Mesenchymal stem cell (in vitro differentiated cells and primary cell): Measurements from ENCODE around the gene MTRFR.

Experiments used
- DNase-seq: peaks from one replicate; pipeline ENCODE4 v3.0.0-alpha.2; 2013
- H2AFZ ChIP-seq: one replicate; pipeline ENCODE4 v1.6.1; 2013; ENCODE audit warnings: low read depth, mild to moderate bottlenecking, control low read depth, inconsistent platforms, low read length, moderate library complexity
- H2AK5ac ChIP-seq: 2 replicates; pipeline ENCODE4 v1.6.1; 2013; ENCODE audit warnings: low read length, moderate library complexity, mild to moderate bottlenecking, inconsistent platforms; ENCODE audit not compliant: severe bottlenecking
- H2BK120ac ChIP-seq: one replicate; pipeline ENCODE4 v1.6.1; 2013; ENCODE audit warnings: low read depth, mild to moderate bottlenecking, inconsistent platforms, low read length, moderate library complexity
- H2BK12ac ChIP-seq, 2 experiments: one replicate each; pipeline ENCODE4 v1.6.1; 2013; ENCODE audit warnings: inconsistent platforms in 2 of 2, low read length in 2 of 2, mild to moderate bottlenecking in 2 of 2, moderate library complexity in 2 of 2, control low read depth in 1 of 2
- H2BK15ac ChIP-seq: one replicate; pipeline ENCODE4 v1.6.1; 2013; ENCODE audit warnings: mild to moderate bottlenecking, low read depth, inconsistent platforms; ENCODE audit not compliant: poor library complexity, severe bottlenecking
- H2BK5ac ChIP-seq: 2 replicates; pipeline ENCODE4 v1.6.1; 2013; ENCODE audit warnings: low read depth, mild to moderate bottlenecking, low read length, control low read depth, inconsistent platforms; ENCODE audit not compliant: poor library complexity, severe bottlenecking
- H3K14ac ChIP-seq, 2 experiments: one replicate each; pipeline ENCODE4 v1.6.1; 2013; ENCODE audit warnings: inconsistent platforms in 2 of 2, low read length in 2 of 2, control low read depth in 1 of 2, mild to moderate bottlenecking in 1 of 2, moderate library complexity in 1 of 2
- H3K18ac ChIP-seq, 2 experiments: one replicate each; pipeline ENCODE4 v1.6.1; 2013; ENCODE audit warnings: inconsistent platforms in 2 of 2, low read length in 2 of 2, control low read depth in 1 of 2, low read depth in 1 of 2, mild to moderate bottlenecking in 1 of 2
- H3K23ac ChIP-seq, 2 experiments: one replicate each; pipeline ENCODE4 v1.6.1; 2013; ENCODE audit warnings: inconsistent platforms in 2 of 2, low read length in 2 of 2, mild to moderate bottlenecking in 2 of 2, moderate library complexity in 2 of 2, control low read depth in 1 of 2
- H3K27ac ChIP-seq: 2 replicates; pipeline ENCODE4 v1.5.1; 2013; ENCODE audit warnings: mild to moderate bottlenecking, moderate library complexity, low read length, control low read depth, inconsistent platforms; ENCODE audit not compliant: poor library complexity, severe bottlenecking
- H3K27me3 ChIP-seq, 2 experiments: 2 replicates each; pipeline versions ENCODE4 v1.6.1 to v1.7.0; 2013; ENCODE audit warnings: low read length in 2 of 2, mild to moderate bottlenecking in 2 of 2, moderate library complexity in 2 of 2, control low read depth in 1 of 2, inconsistent platforms in 1 of 2; ENCODE audit not compliant: control insufficient read depth in 1 of 2, insufficient read depth in 1 of 2
- H3K36me3 ChIP-seq, 2 experiments: 2 replicates each; pipeline versions ENCODE4 v1.6.1 to v1.7.0; 2013; ENCODE audit warnings: low read length in 2 of 2, control low read depth in 1 of 2, inconsistent platforms in 1 of 2, low read depth in 1 of 2, mild to moderate bottlenecking in 1 of 2; ENCODE audit not compliant: insufficient read depth in 2 of 2, control insufficient read depth in 1 of 2
- H3K4ac ChIP-seq, 2 experiments: one replicate each; pipeline ENCODE4 v1.6.1; 2013; ENCODE audit warnings: inconsistent platforms in 2 of 2, low read length in 2 of 2, mild to moderate bottlenecking in 2 of 2, moderate library complexity in 2 of 2, control low read depth in 1 of 2, low read depth in 1 of 2
- H3K4me1 ChIP-seq: 2 replicates; pipeline ENCODE4 v1.6.1; 2013; ENCODE audit warnings: low read depth, low read length, control low read depth; ENCODE audit not compliant: control insufficient read depth, insufficient read depth
- H3K4me2 ChIP-seq: 2 replicates; pipeline ENCODE4 v1.6.1; 2013; ENCODE audit warnings: low read length, mild to moderate bottlenecking, inconsistent platforms; ENCODE audit not compliant: poor library complexity, severe bottlenecking
- H3K4me3 ChIP-seq, 2 experiments: 2 replicates each; pipeline versions ENCODE4 v1.5.1 to v1.7.0; 2013; ENCODE audit warnings: low read length in 2 of 2, mild to moderate bottlenecking in 2 of 2, control low read depth in 1 of 2, low read depth in 1 of 2; ENCODE audit not compliant: insufficient read depth in 1 of 2
- H3K79me1 ChIP-seq: replicated peaks from 2 replicates; pipeline ENCODE4 v1.6.1; 2013; ENCODE audit warnings: mild to moderate bottlenecking, control low read depth, low read length, inconsistent platforms; ENCODE audit not compliant: poor library complexity, severe bottlenecking
- H3K9ac ChIP-seq: 2 replicates; pipeline ENCODE4 v1.7.0; 2013; ENCODE audit warnings: mild to moderate bottlenecking, low read length, moderate library complexity
- H3K9me3 ChIP-seq: 2 replicates; pipeline ENCODE4 v1.7.0; 2013; ENCODE audit warnings: mild to moderate bottlenecking, low read length; ENCODE audit not compliant: control insufficient read depth
- H4K8ac ChIP-seq: one replicate; pipeline ENCODE4 v1.6.1; 2013; ENCODE audit warnings: inconsistent platforms, mild to moderate bottlenecking, low read length, moderate library complexity
- H4K91ac ChIP-seq: one replicate; pipeline ENCODE4 v1.6.1; 2013; ENCODE audit warnings: mild to moderate bottlenecking, low read length, inconsistent platforms
- WGBS: methylation state at CpG from one replicate; pipeline ENCODE4 v1.1.7; 2013; ENCODE audit warnings: mixed read lengths; 5-methylcytosine and 5-hydroxymethylcytosine counted together

MTRFR gene

DNA sequence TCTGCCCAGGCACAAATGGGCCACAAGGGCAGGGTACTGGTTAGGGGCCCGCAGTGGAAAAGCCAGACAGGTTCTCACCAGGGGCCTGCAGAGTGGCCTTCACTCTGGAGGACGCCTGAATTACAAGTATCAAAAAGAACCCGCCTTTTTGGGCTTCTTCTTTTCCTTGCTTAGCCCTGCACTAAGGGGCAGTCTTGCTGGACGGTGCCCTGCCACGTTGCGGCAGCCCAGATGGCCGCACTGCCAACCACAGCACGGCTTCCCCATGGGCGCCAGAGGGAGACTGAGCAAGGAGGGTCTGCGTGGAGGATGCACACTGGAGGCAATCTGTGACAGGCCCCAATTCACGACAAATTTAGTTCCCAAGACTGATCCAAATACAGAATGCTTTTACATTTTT, 56.7 kb downstream of the MTRFR start:
- no peak overlapping the region for H3K4ac ChIP-seq
- H3K79me1 ChIP-seq = peaks cover 31% of the 10 kb centered on the region
- H3K36me3 ChIP-seq = peaks cover 32 to 59% of the 10 kb centered on the region in 2 experiments
- 96% methylated on average over 10 of the region's 11 CpGs for WGBS
- H2BK12ac ChIP-seq = no peak overlapping the region
- H3K9ac ChIP-seq = no peak overlapping the region
- H3K4me3 ChIP-seq = no peak overlapping the region
- no peak overlapping the region for H3K14ac ChIP-seq
- H2AFZ ChIP-seq = no peak overlapping the region
- H4K91ac ChIP-seq = no peak overlapping the region
- no peaks in the 10 kb centered on the region for H3K27me3 ChIP-seq
- no peak overlapping the region for H3K23ac ChIP-seq
- no peak overlapping the region for H2BK15ac ChIP-seq
- no peak overlapping the region for H2AK5ac ChIP-seq
- H3K4me1 ChIP-seq = peaks cover 2% of the 10 kb centered on the region
- H4K8ac ChIP-seq = no peak overlapping the region
- no peak overlapping the region for H3K18ac ChIP-seq
- no peak overlapping the region for H3K4me2 ChIP-seq
- no peak overlapping the region for H2BK120ac ChIP-seq
- DNase-seq = no peak
- H3K27ac ChIP-seq = no peak overlapping the region
- H2BK5ac ChIP-seq = no peak overlapping the region
- H3K9me3 ChIP-seq = no peaks in the 10 kb centered on the region

DNA sequence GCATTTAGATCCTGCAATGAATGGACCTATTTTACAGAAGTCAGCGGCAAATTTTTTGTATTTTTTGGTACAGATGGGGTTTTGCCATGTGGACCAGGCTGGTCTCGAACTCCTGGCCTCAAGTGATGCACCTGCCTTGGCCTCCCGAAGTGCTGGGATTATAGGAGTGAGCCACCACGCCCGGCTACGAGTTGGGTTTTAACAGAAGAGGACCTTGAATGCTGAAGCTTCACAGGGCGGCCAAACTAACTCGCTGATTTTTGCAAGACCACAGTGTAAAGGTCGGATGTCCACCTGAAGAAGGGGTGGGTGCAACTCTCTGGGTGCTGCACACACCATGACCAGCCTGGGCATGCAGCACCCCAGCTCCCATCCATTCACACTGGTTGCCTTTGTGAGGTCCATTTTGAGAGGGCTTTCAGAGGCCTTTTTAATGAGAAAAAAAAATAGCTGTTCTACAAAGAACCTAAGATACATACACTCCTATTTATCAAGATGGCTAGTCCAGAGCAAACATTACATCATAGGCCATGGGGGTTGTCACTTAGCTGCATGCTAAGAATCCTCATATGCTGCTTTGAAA, 60.0 kb downstream of the MTRFR start:
- Histone ChIP-seq H3K4me3 (no peak overlapping the region), H3K79me1 (peaks cover 34% of the 10 kb centered on the region), H3K18ac (no peak overlapping the region), H3K4me2 (no peak overlapping the region), H2BK12ac (no peak overlapping the region), H2BK15ac (no peak overlapping the region), H3K27ac (no peak overlapping the region), H3K9me3 (no peaks in the 10 kb centered on the region), H3K9ac (no peak overlapping the region), H3K4me1 (peaks cover 2% of the 10 kb centered on the region), H2BK5ac (no peak overlapping the region), H2AK5ac (no peak overlapping the region), H3K27me3 (no peaks in the 10 kb centered on the region), H2AFZ (no peak overlapping the region), H3K14ac (no peak overlapping the region), H3K23ac (no peak overlapping the region), H3K4ac (no peak overlapping the region), H2BK120ac (no peak overlapping the region), H4K91ac (no peak overlapping the region), H4K8ac (no peak overlapping the region), H3K36me3 (peaks cover 45 to 88% of the 10 kb centered on the region in 2 experiments)
- WGBS = 95% methylated on average over 9 of the region's 9 CpGs
- no peak for DNase-seq

DNA sequence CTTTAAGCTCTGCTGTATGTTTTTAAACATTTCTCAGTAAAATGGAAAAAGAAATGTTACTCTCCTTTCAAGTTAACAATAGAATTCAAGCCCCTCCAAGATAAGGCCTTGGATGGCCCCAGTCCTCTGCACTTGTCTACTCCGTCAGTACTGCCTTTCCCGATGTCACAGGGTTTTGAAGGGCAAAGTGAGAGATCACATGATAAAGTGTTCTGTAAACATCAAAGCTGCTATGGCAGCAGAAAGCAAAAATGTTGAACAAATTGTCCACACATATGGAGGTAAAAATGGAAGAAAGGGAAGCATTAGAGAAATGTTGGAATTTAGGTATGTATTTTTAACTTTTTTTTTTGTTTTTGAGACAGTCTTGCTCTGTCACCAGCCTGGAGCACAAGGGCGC, 71.9 kb downstream of the MTRFR start:
- WGBS = 91% methylated on average over 3 of the region's 3 CpGs

DNA sequence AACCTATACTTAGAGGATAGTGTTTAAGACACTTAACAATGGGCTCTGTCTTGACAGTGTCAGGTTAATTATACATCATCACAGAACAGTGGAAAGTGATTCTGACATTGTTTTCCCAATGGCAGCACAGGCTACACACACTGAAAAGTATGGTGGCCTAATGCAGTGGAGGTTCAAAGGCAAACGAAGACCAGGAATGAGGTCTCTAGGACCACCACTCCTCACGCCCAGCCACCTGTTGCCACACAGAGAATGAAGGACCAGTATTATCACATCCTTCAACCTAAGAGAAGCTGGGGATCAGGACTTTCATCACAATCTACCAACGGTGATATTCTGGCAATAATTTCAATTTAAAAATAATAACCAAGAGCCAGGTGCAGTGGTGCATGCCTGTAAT, 73.0 kb downstream of the MTRFR start:
- H3K36me3 ChIP-seq = peaks cover 51 to 95% of the 10 kb centered on the region in 2 experiments
- H3K9ac ChIP-seq = no peak overlapping the region
- no peak overlapping the region for H3K4me3 ChIP-seq
- H3K14ac ChIP-seq = no peak overlapping the region
- no peak overlapping the region for H2AFZ ChIP-seq
- no peak overlapping the region for H4K91ac ChIP-seq
- H4K8ac ChIP-seq = no peak overlapping the region
- H3K4me1 ChIP-seq = no peaks in the 10 kb centered on the region
- no peak overlapping the region for H2BK120ac ChIP-seq
- H3K27ac ChIP-seq = no peak overlapping the region
- H3K23ac ChIP-seq = no peak overlapping the region
- no peak for DNase-seq
- H3K4me2 ChIP-seq = no peak overlapping the region
- H3K9me3 ChIP-seq = no peaks in the 10 kb centered on the region
- no peak overlapping the region for H2BK5ac ChIP-seq
- no peak overlapping the region for H3K4ac ChIP-seq
- no peak overlapping the region for H3K18ac ChIP-seq
- no peak overlapping the region for H2BK12ac ChIP-seq
- no peak overlapping the region for H2AK5ac ChIP-seq
- no peak overlapping the region for H2BK15ac ChIP-seq
- no peaks in the 10 kb centered on the region for H3K27me3 ChIP-seq
- peaks cover 15% of the 10 kb centered on the region for H3K79me1 ChIP-seq
- 98% methylated on average over 2 of the region's 3 CpGs for WGBS

More for the DNA sequence above, 71.9 kb downstream of the MTRFR start:
- H2BK12ac ChIP-seq = no peak overlapping the region
- no peak overlapping the region for H4K8ac ChIP-seq
- no peak overlapping the region for H3K4ac ChIP-seq
- H2AK5ac ChIP-seq = no peak overlapping the region
- H3K79me1 ChIP-seq = peaks cover 13% of the 10 kb centered on the region
- peaks cover 54 to 93% of the 10 kb centered on the region in 2 experiments for H3K36me3 ChIP-seq
- no peaks in the 10 kb centered on the region for H3K9me3 ChIP-seq
- H2BK5ac ChIP-seq = no peak overlapping the region
- H3K27ac ChIP-seq = no peak overlapping the region
- H4K91ac ChIP-seq = no peak overlapping the region
- no peak overlapping the region for H3K14ac ChIP-seq
- no peak overlapping the region for H3K4me3 ChIP-seq
- no peak overlapping the region for H3K4me2 ChIP-seq
- no peak overlapping the region for H2BK15ac ChIP-seq
- H3K4me1 ChIP-seq = no peaks in the 10 kb centered on the region
- no peak overlapping the region for H3K9ac ChIP-seq
- no peak overlapping the region for H2AFZ ChIP-seq
- H3K23ac ChIP-seq = no peak overlapping the region
- H3K18ac ChIP-seq = no peak overlapping the region
- H3K27me3 ChIP-seq = no peaks in the 10 kb centered on the region
- no peak for DNase-seq
- H2BK120ac ChIP-seq = no peak overlapping the region
